ENCODE results near the gene STMN1. TPM values are rescaled to one million over a fixed set of nuclear protein-coding genes. Genes with fewer than 3 reads are reported as not detected.

Gene STMN1
- polyA plus RNA-seq, 1 donor from 2014 or later, result 1,950 TPM

DNA sequence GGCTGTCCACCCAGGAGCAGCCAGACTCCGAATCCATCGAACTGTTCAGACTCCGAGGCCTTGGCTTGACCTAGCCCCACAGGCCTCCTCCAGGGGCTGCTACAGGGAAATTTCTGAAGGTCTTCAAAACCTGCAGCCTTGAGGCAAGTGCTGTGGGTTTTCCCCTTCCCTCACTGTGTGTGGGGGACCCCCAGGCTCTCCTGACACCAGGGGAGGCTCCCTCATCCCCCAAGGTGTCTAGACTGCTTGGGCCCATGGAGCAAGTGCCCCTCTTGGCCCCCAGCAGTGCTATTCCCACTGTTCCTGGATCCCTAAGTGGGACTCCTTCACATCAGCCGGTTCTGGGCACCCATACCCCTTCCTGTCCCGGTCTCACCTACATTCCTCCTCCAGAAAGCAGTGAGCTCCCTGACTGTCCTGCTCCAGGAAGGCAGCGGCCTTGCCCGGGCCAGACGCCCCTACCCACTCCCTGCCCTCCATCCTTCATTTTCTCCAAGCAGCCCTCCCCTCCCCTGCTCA is 31.5 kb downstream of the STMN1 start:
- no peaks in the 10 kb centered on the region for H3K9me2 ChIP-seq (ENCODE audit: insufficient read depth, low read length)
- TF ChIP-seq POLR2AphosphoS5 (IDR thresholded peaks at IDR 0.05), result no peak
- TF ChIP-seq SMC3 (conservative IDR thresholded peaks at IDR 0.05; ENCODE audit: poor library complexity), result no peak
- TF ChIP-seq EZH2 (IDR thresholded peaks at IDR 0.05; ENCODE audit: borderline replicate concordance, insufficient read depth, low read length, poor library complexity, severe bottlenecking), result no peak
- TF ChIP-seq EP300 (conservative IDR thresholded peaks at IDR 0.05; ENCODE audit: poor library complexity, severe bottlenecking), result no peak
- no peak for TF ChIP-seq MXI1 (conservative IDR thresholded peaks at IDR 0.05; ENCODE audit: poor library complexity, severe bottlenecking)
- TF ChIP-seq, protein P1, sequence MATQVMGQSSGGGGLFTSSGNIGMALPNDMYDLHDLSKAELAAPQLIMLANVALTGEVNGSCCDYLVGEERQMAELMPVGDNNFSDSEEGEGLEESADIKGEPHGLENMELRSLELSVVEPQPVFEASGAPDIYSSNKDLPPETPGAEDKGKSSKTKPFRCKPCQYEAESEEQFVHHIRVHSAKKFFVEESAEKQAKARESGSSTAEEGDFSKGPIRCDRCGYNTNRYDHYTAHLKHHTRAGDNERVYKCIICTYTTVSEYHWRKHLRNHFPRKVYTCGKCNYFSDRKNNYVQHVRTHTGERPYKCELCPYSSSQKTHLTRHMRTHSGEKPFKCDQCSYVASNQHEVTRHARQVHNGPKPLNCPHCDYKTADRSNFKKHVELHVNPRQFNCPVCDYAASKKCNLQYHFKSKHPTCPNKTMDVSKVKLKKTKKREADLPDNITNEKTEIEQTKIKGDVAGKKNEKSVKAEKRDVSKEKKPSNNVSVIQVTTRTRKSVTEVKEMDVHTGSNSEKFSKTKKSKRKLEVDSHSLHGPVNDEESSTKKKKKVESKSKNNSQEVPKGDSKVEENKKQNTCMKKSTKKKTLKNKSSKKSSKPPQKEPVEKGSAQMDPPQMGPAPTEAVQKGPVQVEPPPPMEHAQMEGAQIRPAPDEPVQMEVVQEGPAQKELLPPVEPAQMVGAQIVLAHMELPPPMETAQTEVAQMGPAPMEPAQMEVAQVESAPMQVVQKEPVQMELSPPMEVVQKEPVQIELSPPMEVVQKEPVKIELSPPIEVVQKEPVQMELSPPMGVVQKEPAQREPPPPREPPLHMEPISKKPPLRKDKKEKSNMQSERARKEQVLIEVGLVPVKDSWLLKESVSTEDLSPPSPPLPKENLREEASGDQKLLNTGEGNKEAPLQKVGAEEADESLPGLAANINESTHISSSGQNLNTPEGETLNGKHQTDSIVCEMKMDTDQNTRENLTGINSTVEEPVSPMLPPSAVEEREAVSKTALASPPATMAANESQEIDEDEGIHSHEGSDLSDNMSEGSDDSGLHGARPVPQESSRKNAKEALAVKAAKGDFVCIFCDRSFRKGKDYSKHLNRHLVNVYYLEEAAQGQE (IDR thresholded peaks at IDR 0.05; ENCODE audit: borderline replicate concordance), result no peak
- TF ChIP-seq, protein P2, sequence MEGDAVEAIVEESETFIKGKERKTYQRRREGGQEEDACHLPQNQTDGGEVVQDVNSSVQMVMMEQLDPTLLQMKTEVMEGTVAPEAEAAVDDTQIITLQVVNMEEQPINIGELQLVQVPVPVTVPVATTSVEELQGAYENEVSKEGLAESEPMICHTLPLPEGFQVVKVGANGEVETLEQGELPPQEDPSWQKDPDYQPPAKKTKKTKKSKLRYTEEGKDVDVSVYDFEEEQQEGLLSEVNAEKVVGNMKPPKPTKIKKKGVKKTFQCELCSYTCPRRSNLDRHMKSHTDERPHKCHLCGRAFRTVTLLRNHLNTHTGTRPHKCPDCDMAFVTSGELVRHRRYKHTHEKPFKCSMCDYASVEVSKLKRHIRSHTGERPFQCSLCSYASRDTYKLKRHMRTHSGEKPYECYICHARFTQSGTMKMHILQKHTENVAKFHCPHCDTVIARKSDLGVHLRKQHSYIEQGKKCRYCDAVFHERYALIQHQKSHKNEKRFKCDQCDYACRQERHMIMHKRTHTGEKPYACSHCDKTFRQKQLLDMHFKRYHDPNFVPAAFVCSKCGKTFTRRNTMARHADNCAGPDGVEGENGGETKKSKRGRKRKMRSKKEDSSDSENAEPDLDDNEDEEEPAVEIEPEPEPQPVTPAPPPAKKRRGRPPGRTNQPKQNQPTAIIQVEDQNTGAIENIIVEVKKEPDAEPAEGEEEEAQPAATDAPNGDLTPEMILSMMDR (IDR thresholded peaks at IDR 0.05; ENCODE audit: poor library complexity, severe bottlenecking), result no peak
- no peak for TF ChIP-seq TAF1 (IDR thresholded peaks at IDR 0.05; ENCODE audit: low read depth)
- no peak for TF ChIP-seq RAD21 (conservative IDR thresholded peaks at IDR 0.05)
- peak overlapping the region; percentile 61 for H3K9ac ChIP-seq (ENCODE audit: low read length)
- H3K4me3 ChIP-seq (ENCODE audit: low read length), result peak overlapping the region; percentile 64
- no peaks in the 10 kb centered on the region for H3K36me3 ChIP-seq (ENCODE audit: insufficient read depth, low read length)
- peaks cover 21% of the 10 kb centered on the region for H3K27me3 ChIP-seq (ENCODE audit: insufficient read depth, low read depth, low read length)
- H3K4me2 ChIP-seq (ENCODE audit: low read length), result no peak overlapping the region
- H3K27ac ChIP-seq (ENCODE audit: low read length), result no peak overlapping the region
- no peak overlapping the region for H2AFZ ChIP-seq (ENCODE audit: low read depth, low read length)
- H4K20me1 ChIP-seq (ENCODE audit: insufficient read depth), result no peaks in the 10 kb centered on the region
- H3K79me2 ChIP-seq (replicated peaks; ENCODE audit: insufficient read depth, low read length), result no peaks in the 10 kb centered on the region
- H3K9me3 ChIP-seq (ENCODE audit: low read length), result no peaks in the 10 kb centered on the region
- no peaks in the 10 kb centered on the region for H3F3A ChIP-seq (ENCODE audit: insufficient read depth, low read length, poor library complexity, severe bottlenecking)

DNA sequence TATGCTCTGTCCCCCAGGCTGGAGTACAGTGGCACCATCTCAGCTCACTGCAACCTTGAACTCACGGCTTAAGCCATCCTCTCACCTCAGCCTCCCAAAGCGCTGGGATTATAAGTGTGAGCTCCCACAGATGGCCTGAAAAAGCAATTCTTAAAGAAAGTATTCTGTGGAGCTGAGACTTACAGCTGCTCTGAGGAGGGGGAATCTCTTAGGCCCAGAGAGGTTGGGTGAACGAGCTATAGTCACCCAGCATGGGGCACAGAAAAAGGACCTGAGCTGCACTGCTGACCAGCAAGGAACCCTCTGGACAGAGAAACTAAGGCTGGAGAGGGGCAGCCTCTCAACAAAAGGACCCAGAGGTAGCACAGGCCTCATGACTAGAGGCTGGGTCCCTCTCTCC is 32.0 kb downstream of the STMN1 start:
- no peak for TF ChIP-seq EP300 (conservative IDR thresholded peaks at IDR 0.05; ENCODE audit: poor library complexity, severe bottlenecking)
- no peaks in the 10 kb centered on the region for H3K36me3 ChIP-seq (ENCODE audit: insufficient read depth, low read length)
- H3K4me3 ChIP-seq (ENCODE audit: low read length), result peak overlapping the region; percentile 64
- H3K79me2 ChIP-seq (replicated peaks; ENCODE audit: insufficient read depth, low read length), result no peaks in the 10 kb centered on the region
- peaks cover 21% of the 10 kb centered on the region for H3K27me3 ChIP-seq (ENCODE audit: insufficient read depth, low read depth, low read length)
- H3K27ac ChIP-seq (ENCODE audit: low read length), result no peak overlapping the region
- H3K9me3 ChIP-seq (ENCODE audit: low read length), result no peaks in the 10 kb centered on the region
- H3K4me2 ChIP-seq (ENCODE audit: low read length), result no peak overlapping the region
- peak overlapping the region; percentile 61 for H3K9ac ChIP-seq (ENCODE audit: low read length)
- no peaks in the 10 kb centered on the region for H4K20me1 ChIP-seq (ENCODE audit: insufficient read depth)
- no peak overlapping the region for H2AFZ ChIP-seq (ENCODE audit: low read depth, low read length)
- H3K9me2 ChIP-seq (ENCODE audit: insufficient read depth, low read length), result no peaks in the 10 kb centered on the region
- H3F3A ChIP-seq (ENCODE audit: insufficient read depth, low read length, poor library complexity, severe bottlenecking), result no peaks in the 10 kb centered on the region
